NOMO-1 treated with DMSO at 0.1 percent for 48 hours (cell line): ENCODE results near the gene DOP1B.
"Not testable (repeated sequence)": the region's sequence is repeated elsewhere in the genome, so short reads cannot be mapped to it uniquely, and the experiment has no call there.

Source experiments
- DNase-seq: peaks from one replicate; lab custom pipeline; 2025; ENCODE audit not compliant: unreplicated experiment; lab: John Stamatoyannopoulos, UW

Gene DOP1B

DNA sequence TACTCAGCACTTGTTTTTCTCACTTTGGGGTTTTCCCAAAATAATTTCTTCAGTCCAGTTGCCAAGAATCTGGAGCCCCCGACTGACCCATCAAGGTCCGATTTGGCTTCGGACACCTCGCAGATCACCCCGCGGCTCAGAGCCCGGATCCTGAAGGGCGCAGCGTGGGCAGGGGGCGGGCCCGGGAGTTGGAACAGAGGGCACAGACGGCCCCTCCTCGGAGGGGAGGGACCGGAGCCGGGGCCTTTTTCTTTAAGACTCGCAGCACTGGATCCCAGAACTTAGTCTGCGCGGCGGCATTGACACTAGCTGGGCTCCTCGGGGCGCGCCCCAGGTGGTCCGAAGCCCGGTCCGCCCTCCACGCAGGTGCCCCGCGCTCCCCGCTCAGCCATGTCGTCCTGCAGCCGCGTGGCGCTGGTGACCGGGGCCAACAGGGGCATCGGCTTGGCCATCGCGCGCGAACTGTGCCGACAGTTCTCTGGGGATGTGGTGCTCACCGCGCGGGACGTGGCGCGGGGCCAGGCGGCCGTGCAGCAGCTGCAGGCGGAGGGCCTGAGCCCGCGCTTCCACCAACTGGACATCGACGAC lies 21.7 kb upstream of the DOP1B start, which contains the start of gene CBR3:
Gene CBR3, plus strand, starts transcription at position 277 of the 588 bp plus-strand sequence. Its CDS starts 114 bp downstream, at position 391.
- DNase-seq, result peak; percentile 34

DNA sequence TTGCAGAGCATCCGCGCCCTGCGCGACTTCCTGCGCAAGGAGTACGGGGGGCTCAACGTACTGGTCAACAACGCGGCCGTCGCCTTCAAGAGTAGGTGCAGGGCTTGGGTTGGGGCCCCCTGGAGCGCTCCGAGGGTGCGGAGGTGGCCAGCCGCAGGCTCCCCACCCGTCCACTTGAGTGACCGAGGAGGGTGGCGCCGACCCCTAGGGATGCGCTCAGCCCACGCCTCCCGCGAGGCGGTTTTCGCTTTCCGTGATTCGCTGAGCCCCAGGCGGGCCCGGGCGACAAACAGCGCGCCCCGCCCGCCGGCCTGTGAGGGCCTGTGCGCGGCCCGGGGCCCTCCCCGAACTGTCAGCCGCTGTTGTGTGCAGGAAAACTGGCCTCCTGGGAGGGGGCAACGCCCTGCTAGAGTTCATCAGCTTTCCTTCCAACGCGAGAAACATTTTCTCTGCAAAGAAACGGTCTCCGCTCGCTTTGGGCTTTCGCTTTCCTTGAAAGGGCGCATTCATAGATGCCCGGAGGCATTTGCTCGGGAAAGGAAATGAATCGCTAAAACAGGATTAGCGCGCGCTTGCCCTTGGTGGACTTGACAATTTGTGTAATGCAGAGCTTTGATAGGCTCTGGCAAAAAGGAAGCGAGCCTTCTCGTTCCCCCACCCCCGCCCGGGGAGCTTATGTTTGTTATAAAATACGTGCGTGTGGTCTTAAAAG lies 21.1 kb upstream of the DOP1B start:
- peak; percentile 80 for DNase-seq

DNA sequence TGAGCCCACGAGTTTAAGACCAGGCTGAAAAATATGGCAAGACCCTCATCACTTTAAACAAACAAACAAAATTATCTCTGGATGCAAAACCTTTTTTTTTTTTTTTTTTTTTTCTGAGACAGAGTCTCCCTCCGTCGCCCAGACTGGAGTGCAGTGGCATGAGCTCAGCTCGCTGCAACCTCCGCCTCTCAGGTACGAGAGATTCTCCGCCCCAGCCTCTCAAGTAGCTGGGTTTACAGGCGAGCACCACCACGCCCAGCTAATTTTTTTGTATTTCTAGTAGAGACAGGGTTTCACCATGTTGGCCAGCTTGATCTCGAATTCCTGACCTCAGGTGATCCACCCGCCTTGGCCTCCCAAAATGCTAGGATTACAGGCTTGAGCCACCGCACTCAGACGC lies 16.8 kb upstream of the DOP1B start:
- not testable (repeated sequence) for DNase-seq

DNA sequence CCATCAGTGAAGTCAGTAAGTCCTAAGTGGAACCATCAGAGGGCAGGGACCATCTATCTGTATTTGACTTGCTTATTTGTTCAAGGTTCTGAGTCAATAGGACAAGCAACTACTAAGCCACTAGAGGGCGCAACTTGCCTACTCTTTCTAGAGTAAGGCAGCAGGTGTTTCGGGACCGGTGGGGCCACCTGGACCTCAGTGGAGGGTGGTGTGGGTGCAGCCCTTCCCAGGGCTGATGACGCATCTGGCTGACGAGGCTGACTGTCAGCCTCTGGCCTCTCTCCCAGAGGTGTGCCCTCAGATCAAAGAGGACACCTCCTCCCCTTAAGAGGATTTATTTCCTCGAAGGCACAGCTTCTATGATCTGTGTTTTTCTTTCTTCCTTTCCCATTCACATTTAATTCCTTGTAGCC lies 15.1 kb upstream of the DOP1B start:
- peak; percentile 88 for DNase-seq

DNA sequence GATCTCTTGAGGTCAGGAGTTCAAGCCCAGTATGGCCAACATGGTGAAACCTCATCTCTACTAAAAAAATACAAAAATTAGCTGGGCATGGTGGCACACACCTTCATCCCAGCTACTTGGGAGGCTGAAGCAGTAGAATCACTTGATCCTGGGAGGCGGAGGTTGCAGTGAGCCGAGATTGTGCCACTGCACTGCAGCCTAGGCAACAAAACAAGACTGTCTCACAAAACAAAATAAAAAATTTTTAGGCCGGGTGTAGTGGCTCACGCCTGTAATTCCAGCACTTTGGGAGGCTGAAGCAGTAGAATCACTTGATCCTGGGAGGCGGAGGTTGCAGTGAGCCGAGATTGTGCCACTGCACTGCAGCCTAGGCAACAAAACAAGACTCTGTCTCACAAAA lies 12.4 kb upstream of the DOP1B start:
- not testable (repeated sequence) for DNase-seq

DNA sequence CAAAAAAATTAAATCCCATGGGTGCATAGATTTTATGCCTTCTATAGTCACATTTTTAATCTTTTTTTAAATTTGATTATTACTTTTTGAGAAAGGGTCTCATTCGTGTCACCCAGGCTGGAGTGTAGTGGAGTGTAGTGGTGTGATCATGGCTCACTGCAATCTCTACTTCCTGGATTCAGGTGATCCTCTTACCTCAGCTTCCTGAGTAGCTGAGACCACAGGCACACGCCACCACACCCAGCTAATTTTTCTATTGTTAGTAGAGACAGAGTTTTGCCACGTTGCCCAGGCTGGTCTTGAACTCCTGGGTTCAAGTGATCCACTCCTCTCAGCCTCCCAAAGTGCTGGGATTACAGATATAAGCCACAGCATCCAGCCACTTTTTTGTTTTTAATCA lies 11.4 kb upstream of the DOP1B start:
- DNase-seq, result no peak

DNA sequence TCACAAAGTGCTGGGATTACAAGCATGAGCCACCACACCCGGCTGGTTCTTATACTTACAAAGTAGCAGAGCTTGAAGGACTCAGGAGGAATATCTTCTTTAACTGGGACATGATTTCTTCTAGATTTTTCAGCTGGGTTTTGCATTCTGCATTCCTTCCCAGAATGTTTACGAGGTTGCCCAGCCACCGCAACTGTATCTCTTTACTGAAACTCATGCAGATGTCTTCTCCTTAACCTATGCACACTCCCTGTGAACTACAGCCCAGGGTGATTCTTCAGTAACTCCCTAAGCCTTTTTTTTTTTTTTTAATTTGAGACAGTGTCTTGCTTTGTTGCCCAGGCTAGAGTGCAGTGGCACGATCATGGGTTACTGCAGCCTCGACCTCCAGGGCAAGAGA lies 8.7 kb upstream of the DOP1B start:
- no peak for DNase-seq

DNA sequence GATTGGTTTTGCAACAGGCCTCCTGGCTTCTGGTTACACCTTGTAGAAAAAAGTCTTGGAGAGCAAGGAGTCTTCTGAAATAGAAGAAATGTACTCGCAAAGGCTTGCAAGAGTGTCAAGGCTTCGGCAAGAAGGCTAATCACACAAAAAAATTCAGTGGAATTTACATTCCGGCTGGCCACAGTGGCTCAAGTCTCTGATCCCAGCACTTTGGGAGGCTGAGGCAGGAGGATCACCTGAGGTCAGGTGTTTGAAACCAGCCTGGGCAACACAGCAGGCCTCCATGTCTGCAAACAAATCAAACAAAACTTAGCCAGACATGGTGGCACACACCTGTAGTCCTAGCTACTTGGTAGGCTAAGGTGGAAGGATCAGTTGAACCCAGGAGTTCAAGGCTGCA lies 7.7 kb upstream of the DOP1B start:
- no peak for DNase-seq

DNA sequence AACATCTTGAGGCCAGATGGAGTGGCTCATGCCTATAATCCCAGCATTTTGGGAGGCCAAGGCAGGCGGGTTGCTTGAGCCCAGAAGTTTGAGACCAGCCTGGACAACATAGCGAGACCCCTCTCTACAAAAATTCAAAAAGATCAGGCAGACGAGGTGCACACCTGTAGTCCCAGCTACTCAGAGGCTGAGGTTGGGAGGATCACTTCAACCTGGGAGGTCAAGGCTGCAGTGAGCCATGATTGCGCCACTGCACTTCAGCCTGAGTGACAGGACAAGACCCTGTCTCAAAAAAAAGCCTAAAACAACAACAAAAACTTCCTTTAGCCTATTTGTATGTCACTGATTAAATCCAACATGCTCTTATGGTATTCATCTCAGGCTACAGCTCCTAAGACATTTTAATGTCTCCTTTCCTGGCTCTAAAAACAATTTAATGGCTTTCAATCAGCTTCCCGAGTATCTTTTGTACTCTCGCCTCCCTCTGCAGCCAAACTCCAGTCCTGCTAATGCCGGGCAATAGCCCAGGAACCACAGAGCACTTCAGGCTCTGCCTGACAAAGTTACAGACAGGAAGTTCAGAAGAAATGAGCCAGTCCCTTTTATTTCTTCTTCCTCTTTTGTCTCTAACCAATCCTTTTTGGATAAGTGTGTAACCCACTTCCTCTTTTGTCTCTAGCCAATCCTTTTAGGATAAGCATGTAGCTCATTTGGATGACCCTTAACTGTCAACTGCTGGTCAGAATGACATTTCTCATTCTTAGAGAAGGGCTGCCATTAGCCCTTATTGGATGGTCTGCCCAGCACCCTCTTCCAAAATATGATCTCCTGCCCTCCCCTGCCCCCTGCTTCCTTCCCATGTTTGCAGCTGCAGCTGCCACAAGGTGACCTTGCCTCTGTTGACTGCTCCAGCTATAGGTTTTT lies 6.6 kb upstream of the DOP1B start:
- DNase-seq, result peak; percentile 98

DNA sequence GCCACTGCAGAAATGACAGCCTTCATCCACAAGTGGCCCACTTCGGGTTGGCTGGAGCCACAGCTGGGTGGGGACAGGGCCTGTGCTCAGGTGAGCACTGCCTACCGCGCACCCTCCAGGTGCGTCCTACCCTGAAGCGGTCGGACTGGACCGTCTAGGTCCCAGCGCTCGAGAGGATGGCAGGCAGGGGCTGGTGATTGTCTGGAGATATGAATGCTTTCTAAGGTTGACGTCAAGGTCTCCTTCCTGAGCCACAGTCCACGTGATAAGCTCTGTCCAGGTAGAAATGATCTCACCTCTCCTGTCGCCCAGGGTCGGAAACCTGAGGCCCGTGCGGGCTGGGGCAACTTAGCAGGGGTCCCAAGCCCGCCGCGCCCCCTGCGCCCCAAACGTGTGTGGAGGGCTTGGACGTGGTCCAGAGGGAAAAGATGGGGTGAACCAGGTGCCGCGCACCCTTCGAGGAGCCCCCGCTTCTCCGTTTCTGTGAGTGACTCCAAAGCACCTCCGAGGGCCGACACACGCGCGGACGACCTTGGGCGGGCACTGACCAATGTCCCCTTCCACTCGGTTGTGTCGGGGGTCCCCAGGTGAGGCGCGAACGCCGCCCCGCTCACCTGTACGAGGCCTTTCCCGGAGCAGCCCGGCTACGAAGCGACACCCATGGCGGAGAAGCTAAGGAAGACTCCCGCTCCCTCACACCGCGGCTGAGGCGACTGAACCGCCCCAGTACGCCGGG lies 853 bp upstream of the DOP1B start:
- DNase-seq, result no peak

DNA sequence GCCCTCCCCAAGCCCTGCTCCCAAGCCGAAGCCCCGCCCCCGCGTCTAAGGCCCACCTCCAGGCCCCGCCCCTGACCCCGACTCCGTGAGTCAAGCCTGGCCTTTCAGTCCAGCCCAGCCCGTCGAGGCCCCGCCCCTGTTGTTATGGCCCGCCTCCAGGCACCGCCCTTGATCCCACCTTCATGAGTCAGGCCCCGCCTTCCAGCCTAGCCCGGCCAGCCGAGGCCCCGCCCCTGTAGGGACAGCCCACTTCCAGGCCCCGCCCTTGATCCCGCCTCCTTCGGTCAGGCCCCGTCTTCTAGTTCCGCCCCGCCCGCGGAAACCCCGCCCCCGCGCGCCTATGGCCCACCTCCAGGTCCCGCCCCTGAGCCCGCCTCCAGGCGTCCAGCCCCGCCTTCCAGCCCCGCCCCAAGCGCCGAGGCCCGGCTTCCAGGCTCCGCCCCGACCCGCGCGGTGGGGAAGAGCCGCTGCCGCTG lies 247 bp upstream of the DOP1B start:
- DNase-seq, result peak; percentile 96

DNA sequence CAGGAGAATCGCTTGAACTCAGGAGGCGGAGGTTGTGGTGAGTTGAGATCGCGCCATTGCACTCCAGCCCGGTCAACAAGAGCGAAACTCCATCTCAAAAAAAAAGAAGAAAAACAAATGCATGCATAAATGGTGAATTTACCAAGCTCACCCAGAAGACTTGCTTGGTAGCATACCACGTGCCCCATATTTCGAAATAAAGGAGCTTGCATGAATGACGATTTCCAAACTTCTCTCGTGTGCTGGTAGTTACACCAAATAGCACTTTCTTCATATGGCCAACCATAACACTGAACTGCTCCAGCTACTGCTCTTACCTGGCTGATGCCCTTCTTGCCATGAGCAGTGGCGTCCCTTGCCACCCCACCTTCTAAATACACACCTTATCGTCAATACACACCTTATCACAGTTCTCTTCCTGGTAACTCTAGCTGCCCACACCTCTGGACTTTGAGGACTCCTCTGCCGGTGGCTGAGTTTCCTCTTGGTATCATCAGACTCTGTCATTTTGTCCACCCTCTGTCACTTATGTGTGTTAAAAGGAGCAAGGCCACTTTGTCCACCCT lies 2.8 kb downstream of the DOP1B start:
- DNase-seq, result peak; percentile 90

DNA sequence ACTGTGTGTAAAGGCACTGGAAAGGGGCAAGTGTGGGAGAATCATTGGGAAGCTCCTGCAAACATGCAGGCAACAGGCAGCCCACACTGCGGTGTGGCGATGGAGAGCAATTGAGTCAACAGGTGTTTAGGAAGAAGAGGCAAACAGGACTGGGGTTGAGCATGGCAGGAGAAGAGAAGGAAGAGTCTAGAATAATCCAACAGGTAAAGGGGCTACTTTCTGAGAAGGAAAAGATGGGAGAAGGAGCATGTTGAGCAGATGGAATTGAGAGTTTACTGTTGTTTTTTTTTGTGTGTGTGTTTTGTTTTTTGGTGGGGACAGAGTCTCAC lies 4.2 kb downstream of the DOP1B start:
- DNase-seq, result no peak

DNA sequence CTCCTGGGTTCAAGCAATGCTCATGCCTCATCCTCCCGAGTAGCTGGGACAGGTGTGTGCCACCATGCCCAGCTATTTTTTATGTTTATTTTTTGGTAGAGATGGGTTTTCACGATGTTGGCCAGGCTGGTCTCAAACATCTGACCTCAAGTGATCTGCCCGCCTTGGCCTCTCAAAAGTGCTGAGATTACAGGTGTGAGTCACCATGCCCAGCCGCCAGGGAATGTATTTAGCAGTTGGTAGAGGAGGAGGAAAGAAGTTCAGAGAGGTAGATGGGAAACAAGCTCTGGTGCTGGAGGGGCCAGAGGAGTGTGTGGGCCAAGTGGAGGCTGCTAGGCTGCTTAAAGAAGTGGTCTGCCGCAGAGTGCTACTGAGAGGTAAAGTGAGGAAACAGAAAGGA lies 6.0 kb downstream of the DOP1B start:
- DNase-seq, result no peak

DNA sequence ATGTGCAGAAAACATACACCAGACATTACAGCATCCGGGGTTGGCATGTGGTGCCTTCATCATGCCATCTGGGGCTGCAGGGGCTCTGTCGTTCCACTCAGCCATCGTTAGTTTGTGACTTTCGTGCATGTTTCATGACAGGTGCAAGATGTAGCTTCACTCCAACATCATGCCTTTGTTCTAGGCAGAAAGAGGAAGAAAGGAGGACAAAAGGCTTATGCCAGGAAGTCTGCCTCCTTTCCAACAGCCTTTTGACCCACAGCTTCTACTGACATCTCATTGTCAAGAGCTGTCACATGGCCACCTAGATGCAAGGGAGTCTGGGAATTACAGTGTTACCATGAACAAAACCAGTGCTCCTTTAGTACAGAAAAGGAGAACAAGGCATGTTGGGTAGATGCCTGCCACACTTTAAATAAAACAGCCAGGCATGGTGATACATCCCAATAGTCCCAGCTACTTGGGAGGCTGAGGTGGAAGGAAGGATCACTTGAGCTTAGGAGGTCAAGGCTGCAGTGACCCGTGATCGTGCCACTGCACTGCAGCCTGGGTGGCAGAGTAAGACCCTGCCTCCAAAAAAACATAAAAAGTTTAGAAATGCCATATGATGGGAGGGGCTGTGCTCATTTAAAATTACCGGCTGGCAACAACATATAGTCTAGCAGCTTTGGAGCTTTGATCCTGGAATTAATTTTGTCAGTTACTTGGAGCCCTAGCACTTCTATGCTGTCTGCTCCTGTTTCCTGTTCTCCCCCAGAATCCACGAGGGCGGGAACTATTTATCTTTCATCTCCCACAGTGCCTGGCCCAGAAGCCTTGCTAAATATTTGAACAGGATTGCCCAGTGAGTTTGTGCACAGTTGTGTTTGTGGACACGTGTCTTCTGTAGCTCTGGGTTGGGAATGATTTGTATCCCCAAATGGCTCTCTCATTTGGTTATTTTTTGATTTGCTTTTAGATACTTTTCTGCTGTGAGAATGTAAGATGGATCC lies 7.4 kb downstream of the DOP1B start:
- peak; percentile 38 for DNase-seq

DNA sequence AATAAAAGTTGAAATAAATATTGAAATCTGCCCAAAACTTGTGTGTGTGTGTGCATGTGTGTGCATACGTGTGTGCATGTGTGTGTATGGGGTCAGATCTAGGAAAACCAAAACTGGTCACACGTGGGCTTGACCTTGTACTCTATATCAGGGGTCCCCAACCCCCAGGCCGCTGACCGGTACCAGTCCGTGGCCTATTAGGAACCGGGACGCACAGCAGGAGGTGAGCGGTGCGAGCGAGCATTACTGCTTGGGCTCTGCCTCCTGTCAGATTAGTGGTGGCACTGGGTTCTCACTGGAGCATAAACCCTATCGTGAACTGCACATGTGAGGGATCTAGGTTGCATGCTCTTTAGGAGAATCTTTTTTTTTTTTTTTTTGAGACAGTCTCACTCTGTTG lies 8.7 kb downstream of the DOP1B start:
- DNase-seq, result no peak

DNA sequence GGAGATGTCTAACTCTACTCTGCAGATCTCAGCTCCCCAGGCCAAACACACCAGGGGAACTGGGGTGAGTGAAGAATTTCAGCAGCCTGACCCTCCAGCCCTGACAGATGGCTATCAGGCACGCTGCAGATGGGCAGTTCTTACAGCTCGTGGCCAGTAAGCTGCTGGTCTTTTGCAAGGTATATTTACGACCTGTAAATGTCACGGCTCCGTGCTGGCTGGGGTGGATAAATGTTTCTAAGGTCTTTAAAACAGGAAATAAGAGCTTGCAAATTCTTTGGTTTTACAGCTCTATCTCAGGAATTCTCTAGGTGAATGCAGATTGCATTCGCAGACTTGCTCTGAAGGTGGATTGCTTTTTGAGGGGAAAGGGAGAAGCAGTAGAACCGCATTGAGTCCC lies 10.1 kb downstream of the DOP1B start:
- peak; percentile 9 for DNase-seq

DNA sequence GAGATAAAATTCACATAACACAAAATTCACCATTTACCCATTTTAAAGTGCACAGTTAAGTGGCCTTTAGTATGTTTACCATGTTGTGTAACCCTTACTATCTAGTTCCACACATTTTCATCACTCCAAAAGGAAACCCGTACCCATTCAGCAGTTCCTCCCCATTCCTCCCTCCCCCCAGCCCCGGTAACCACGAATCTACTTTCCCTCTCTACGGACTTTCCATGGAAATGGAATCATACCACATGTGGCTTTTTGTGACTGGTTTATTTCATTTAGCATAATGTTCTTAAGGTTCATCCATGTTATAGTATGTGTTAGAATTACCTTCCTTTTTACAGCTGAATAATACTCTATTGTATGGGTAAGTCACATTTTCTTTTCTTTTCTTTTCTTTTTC lies 10.9 kb downstream of the DOP1B start:
- DNase-seq, result no peak

DNA sequence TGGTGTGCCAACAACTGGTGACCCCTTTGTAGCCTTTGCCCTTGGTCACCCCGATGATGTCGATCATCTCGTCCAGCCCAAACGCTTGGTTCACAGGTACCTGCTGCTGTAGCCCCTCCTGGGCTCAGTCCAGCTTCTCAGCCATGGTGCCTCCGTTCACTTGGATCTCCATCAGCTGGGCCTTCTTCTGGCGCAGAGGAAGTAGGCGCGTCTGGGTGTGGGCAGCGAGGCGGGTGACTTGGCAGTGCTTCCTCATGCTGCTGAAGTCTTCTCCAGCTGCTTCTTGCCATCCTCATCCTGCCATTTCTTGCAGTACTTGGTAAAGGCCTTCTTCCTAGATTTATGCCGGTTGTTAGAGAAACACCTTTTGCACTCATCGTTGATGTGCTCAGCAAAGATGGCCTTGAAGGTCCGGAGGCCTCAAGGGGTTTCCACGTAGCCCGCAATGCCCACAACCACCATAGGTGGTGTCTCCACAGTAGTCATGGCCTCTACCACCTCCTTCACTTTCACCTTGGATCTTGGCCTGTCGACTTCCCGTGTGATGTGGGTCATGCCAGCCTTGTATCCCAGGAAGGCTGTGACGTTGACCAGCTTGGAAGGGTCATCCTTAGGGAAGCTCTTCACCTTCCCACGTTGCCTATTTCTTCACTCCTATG lies 13.0 kb downstream of the DOP1B start:
- DNase-seq, result no peak
